ENCODE results near the gene ULBP2. TPM values are rescaled to one million over a fixed set of nuclear protein-coding genes. Genes with fewer than 3 reads are reported as not detected.

The ULBP2 gene
- total RNA-seq = 8.1 and 10.6 TPM in 2 replicates

GRCh38 chr6:149941583-149942460 is at the start of gene ULBP2:
Gene ULBP2, plus strand, starts transcription at chr6:149942014. Its CDS starts 59 bp downstream, at chr6:149942073.

GRCh38 chr6:149897855-149898744 is 43.7 kb upstream of the ULBP2 start, which contains the start of gene RAET1E:
Gene RAET1E, minus strand, starts transcription at chr6:149898113. Its CDS starts 7,212 bp downstream, at chr6:149890901.

GRCh38 chr6:149922642-149923326 is 19.0 kb upstream of the ULBP2 start, which contains the start of gene RAET1G:
Gene RAET1G, minus strand, starts transcription at chr6:149923121. Its CDS starts 111 bp downstream, at chr6:149923010.

GRCh38 chr6:149963462-149964307 is 21.9 kb downstream of the ULBP2 start, which contains the start of gene ULBP1:
Gene ULBP1, plus strand, starts transcription at chr6:149963943. Its CDS starts 107 bp downstream, at chr6:149964050.

Other genes starting within 250 kb of the ULBP2 start
- gene LATS1, start 223.9 kb upstream of the ULBP2 start, total RNA-seq = 8.1 and 14.9 TPM in 2 replicates
- 30.6 and 33.3 TPM in 2 replicates for gene NUP43, start 195.5 kb upstream of the ULBP2 start, total RNA-seq
- gene PCMT1, start 192.3 kb upstream of the ULBP2 start, total RNA-seq = 172 and 183 TPM in 2 replicates
- gene LRP11, start 77.7 kb upstream of the ULBP2 start, total RNA-seq = 44.1 and 67.0 TPM in 2 replicates
- gene RAET1E, start 43.9 kb upstream of the ULBP2 start, total RNA-seq = under 0.01 TPM in 1 of 2 replicates, not detected in the other
- gene RAET1G, start 18.9 kb upstream of the ULBP2 start, total RNA-seq = 0.71 and 1.7 TPM in 2 replicates
- 4.3 and 4.8 TPM in 2 replicates for gene ULBP1, start 21.9 kb downstream of the ULBP2 start, total RNA-seq
- gene RAET1L, start 83.5 kb downstream of the ULBP2 start, total RNA-seq = not detected in 2 replicates
- gene ULBP3, start 127.1 kb downstream of the ULBP2 start, total RNA-seq = 10.7 and 13.1 TPM in 2 replicates
- gene PPP1R14C, start 201.0 kb downstream of the ULBP2 start, total RNA-seq = not detected in 2 replicates

All from myometrial cell (primary cell).